ENCODE measurements around the gene OPN1MW.
"Not testable (repeated sequence)": the region's sequence is repeated elsewhere in the genome, so short reads cannot be mapped to it uniquely, and the experiment has no call there.

DNA sequence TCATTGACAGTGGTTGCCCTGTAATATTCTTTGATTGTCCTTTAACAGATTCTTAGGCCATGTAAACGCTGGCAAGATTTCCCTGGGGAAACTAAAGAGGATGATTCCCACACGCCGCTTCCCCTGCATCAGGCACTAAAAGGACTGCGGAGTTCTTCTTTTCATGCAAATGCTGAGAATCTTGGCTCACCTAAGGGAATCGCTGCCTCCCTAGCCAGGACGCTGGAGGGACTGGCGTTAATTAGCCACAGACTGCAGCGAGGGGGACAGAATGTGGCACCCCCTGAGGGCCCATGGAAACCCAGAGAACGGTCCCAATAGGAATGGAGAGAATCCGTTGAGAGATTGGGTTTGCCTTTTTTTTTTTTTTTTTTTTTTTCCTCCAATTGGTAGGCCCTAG, 29.1 kb downstream of the OPN1MW start:
- TF ChIP-seq, protein P1, sequence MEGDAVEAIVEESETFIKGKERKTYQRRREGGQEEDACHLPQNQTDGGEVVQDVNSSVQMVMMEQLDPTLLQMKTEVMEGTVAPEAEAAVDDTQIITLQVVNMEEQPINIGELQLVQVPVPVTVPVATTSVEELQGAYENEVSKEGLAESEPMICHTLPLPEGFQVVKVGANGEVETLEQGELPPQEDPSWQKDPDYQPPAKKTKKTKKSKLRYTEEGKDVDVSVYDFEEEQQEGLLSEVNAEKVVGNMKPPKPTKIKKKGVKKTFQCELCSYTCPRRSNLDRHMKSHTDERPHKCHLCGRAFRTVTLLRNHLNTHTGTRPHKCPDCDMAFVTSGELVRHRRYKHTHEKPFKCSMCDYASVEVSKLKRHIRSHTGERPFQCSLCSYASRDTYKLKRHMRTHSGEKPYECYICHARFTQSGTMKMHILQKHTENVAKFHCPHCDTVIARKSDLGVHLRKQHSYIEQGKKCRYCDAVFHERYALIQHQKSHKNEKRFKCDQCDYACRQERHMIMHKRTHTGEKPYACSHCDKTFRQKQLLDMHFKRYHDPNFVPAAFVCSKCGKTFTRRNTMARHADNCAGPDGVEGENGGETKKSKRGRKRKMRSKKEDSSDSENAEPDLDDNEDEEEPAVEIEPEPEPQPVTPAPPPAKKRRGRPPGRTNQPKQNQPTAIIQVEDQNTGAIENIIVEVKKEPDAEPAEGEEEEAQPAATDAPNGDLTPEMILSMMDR (conservative IDR thresholded peaks at IDR 0.05 in 1 of 2, IDR thresholded peaks at IDR 0.05 in 1 of 2; ENCODE audit: extremely low read depth in 1 of 2, insufficient read depth in 1 of 2, low read depth in 1 of 2, low read length in 2 of 2): not testable (repeated sequence)
- TF ChIP-seq EZH2 (IDR thresholded peaks at IDR 0.05; ENCODE audit: borderline replicate concordance, low read length): not testable (repeated sequence)

All from mammary epithelial cell (primary cell).